Activated CD4-positive, CD25-positive, alpha-beta regulatory T cell treated with anti-CD3 and anti-CD28 coated beads, Interleukin-2, amount 50 U/mL, for 72 hours (primary cell): ENCODE results near the gene CPEB4.

ENCODE experiments used
- DNase-seq: peaks from one replicate; pipeline ENCODE4 v3.0.0; 2021

The CPEB4 gene

DNA sequence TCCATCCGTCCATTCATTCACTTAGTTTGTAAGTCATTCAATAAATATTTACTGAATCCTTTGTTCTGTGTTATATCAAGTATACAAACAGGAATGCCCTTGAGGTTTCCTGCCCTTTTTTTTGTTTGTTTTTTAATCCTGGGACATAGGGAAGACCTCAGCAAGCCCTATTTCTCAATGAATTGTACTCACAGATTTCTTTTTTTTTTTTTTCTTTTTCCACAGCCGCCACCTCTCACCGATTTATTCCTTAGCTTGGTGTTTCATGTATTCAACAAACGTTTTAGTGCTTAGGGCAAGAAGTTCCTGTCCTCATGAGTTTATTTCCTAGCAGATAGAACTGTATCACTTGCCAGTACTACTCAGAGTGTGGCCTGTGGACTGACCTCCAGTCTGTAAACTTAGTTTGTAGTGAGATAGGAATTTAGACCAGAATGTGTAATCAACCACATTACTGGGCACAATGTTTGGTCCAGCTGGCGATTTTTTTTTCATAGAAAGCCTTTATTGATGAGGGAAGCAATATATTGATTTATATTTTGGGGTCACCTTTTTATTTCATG is 65.5 kb downstream of the CPEB4 start:
- DNase-seq, result no peak

GRCh38 chr5:173954671-173955521 is 66.7 kb downstream of the CPEB4 start:
- DNase-seq, result no peak

GRCh38 chr5:173960986-173961385 is 72.8 kb downstream of the CPEB4 start:
- DNase-seq, result no peak

DNA sequence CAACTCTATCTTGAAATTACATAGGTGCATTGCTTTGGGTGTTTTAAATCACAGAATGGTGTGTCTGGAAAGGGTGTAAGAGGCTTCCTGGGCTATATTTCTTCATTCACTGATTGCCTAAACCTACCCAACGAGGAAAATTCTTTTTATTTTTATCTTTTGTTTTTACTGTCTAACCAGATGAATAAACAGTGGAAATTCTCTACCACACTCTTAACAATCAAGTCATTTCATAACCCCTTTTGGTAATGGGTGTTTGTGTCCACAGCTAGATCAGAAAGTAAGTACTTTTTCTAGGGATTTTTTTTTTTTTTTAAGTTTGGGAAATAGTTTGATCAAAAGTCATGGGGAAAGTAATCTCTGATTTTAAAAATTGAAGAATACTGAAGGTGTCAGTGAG is 73.3 kb downstream of the CPEB4 start:
- DNase-seq, result no peak

GRCh38 chr5:173962436-173962972 is 74.4 kb downstream of the CPEB4 start:
- DNase-seq, result no peak

GRCh38 chr5:173963182-173963838 is 75.2 kb downstream of the CPEB4 start:
- no peak for DNase-seq

GRCh38 chr5:173963867-173964441 is 75.8 kb downstream of the CPEB4 start:
- no peak for DNase-seq

DNA sequence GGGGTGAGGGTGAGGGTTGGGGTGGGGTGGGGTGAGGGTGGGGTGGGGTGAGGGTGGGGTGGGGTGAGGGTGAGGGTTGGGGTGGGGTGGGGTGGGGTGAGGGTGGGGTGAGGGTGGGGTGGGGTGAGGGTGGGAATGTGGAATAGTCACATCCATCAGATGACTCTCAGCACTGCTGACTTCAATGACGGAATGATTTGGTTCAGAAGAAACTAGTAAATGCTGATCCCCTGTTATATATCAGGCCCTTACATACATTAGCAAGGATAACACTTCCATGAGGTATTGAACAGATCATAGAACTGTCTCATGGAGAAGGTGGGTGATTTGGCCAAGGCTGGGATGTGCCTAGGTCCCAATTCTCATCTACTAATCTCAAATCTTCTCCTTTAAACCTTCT is 76.4 kb downstream of the CPEB4 start:
- DNase-seq, result no peak

- DNase-seq, result no peak
These were observed 79.1 kb downstream of the CPEB4 start for GRCh38 chr5:173967241-173967640.

- DNase-seq, result no peak
These were observed 80.1 kb downstream of the CPEB4 start for GRCh38 chr5:173968154-173968797.

- no peak for DNase-seq
These were observed 81.3 kb downstream of the CPEB4 start for GRCh38 chr5:173969167-173970049.

GRCh38 chr5:173970878-173971650 is 82.9 kb downstream of the CPEB4 start:
- DNase-seq, result no peak

DNA sequence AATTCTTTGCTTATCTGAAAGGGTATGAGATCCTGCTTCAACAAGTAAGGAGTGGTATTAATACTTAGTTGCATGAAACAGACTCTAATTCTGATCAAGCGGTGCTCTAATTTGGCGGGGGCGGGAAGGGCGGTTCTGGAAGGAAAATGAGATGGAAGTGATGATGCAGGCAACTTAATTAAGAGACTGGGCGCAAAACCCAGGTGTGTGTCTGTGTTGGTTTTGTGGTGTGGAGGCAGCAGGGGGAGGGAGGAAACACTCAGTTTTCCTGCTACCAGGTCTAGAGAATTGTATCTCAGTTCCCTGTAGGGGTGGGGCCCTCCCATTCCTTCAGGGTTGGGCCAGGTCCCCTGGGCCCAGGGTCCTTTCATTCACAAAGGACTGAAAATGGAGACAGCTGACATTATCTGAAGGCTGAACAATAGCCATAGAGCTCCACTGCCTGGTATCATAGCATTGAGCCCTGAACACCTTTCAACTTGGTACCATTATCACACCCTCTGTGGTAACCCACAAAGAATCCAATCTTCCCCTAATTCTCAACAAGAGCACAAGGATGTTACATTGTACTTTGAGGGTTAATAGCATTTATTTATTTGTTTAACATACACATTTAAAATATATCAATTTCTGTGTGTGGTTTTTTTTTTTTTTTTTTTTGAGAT is 83.7 kb downstream of the CPEB4 start:
- no peak for DNase-seq

GRCh38 chr5:173972607-173972924 is 84.4 kb downstream of the CPEB4 start:
- DNase-seq, result no peak

DNA sequence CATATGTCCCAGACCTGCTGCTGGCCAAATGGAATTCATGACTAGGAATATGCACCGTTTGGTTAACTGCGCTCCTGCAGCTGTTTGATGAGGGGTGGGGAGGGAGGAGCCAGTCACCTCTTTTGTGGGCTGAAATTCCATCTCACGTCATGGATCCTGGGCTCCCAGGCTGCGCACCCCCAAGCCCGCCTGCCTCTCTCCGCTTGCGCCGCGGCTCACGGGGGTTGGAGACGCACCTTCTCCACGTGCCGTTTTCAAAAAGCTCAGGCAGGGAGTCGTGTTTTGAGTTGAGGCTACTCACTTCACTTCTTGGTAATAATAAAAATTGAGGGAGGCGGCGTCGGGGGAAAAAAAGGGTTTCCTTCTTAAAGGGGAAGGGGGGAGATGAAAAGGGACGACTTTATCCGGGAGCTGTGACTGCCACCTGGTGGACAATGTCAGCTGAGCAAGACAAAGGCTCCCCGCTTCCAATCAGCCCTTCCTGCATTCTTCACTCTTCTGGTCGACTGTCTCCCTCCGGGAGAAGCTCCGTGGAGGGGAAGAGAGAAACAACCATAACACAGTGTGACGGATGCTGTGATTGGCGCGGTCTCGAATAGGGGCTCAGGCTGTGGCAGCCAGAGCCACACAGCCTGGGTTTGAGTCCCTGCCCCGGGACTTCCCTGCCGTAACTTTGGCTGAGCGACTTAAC is 84.9 kb downstream of the CPEB4 start:
- peak; percentile 70 for DNase-seq

- no peak for DNase-seq
These were observed 85.4 kb downstream of the CPEB4 start for GRCh38 chr5:173973616-173973969.

GRCh38 chr5:173974688-173975239 is 86.6 kb downstream of the CPEB4 start:
- DNase-seq, result no peak

- DNase-seq, result no peak
These were observed 93.1 kb downstream of the CPEB4 start for GRCh38 chr5:173981185-173981761.

DNA sequence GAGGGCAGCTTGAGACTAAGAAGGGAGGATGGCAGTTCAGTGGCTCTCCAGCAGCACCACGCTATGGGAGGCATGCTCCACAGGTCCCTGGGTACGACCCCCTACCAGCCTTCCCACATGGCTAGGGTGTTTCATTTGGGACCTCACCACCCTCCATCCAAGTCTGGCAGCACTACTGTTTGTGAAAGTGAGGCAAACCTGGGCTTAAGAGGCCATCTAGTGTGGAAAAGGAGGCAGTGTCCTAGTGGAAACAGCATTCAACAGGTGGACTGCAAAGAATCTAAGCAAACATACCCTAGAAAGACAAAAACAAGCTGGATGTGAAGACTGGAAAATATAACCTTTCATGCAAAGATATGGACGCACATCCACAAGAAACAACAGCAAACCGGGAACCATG is 96.1 kb downstream of the CPEB4 start:
- no peak for DNase-seq
